ENCODE measurements around the gene TMEM217. TPM values are rescaled to one million over a fixed set of nuclear protein-coding genes. Genes with fewer than 3 reads are reported as not detected.

Gene TMEM217
- total RNA-seq, 3 donors from 2014 or later = 0.96 to 1.6 (median 1.5) TPM

GRCh38 chr6:37293426-37293825, 35.5 kb upstream of the TMEM217 start:
- H3K4me3 ChIP-seq = no peak overlapping the region
- intact Hi-C loops (cut with DNase I, micrococcal nuclease) = no loop called here
- H3K9me3 ChIP-seq = no peaks in the 10 kb centered on the region
- TF ChIP-seq, protein P1, sequence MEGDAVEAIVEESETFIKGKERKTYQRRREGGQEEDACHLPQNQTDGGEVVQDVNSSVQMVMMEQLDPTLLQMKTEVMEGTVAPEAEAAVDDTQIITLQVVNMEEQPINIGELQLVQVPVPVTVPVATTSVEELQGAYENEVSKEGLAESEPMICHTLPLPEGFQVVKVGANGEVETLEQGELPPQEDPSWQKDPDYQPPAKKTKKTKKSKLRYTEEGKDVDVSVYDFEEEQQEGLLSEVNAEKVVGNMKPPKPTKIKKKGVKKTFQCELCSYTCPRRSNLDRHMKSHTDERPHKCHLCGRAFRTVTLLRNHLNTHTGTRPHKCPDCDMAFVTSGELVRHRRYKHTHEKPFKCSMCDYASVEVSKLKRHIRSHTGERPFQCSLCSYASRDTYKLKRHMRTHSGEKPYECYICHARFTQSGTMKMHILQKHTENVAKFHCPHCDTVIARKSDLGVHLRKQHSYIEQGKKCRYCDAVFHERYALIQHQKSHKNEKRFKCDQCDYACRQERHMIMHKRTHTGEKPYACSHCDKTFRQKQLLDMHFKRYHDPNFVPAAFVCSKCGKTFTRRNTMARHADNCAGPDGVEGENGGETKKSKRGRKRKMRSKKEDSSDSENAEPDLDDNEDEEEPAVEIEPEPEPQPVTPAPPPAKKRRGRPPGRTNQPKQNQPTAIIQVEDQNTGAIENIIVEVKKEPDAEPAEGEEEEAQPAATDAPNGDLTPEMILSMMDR (IDR thresholded peaks at IDR 0.05) = no peak
- ATAC-seq (no peak), DNase-seq (no peak)
- H3K36me3 ChIP-seq (ENCODE audit: low read depth) = no peaks in the 10 kb centered on the region
- no peaks in the 10 kb centered on the region for H3K4me1 ChIP-seq (ENCODE audit: low read depth)

DNA sequence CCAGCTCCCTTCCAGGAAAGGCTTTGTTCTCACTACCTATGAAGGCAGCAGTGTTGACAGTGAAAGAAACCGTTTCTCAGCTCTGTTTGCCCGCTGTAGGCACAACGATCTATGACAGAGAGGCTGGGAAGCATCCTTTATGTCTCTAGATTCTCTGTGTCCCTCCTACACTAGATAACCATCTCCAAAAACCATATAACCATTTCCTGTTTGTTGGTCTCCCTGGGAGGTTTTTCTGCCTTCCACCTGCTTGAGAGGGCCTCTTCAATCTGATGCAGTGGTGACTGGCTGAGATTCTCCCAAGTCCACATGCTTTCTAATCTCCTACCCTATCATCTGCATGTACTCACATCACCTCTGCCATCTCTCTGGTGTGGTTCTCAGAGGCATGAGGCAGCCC, 32.0 kb upstream of the TMEM217 start:
- intact Hi-C loops (cut with DNase I, micrococcal nuclease) = no loop called here
- Histone ChIP-seq H3K36me3 (ENCODE audit: low read depth) (no peaks in the 10 kb centered on the region), H3K4me1 (ENCODE audit: low read depth) (no peaks in the 10 kb centered on the region), H3K4me3 (no peak overlapping the region), H3K9me3 (no peaks in the 10 kb centered on the region)
- TF ChIP-seq, protein P1 (IDR thresholded peaks at IDR 0.05) = no peak
- ATAC-seq (no peak), DNase-seq (no peak)

GRCh38 chr6:37288247-37288646, 30.3 kb upstream of the TMEM217 start:
- intact Hi-C loops (cut with DNase I, micrococcal nuclease) = no loop called here
- TF ChIP-seq, protein P1 (IDR thresholded peaks at IDR 0.05) = no peak

DNA sequence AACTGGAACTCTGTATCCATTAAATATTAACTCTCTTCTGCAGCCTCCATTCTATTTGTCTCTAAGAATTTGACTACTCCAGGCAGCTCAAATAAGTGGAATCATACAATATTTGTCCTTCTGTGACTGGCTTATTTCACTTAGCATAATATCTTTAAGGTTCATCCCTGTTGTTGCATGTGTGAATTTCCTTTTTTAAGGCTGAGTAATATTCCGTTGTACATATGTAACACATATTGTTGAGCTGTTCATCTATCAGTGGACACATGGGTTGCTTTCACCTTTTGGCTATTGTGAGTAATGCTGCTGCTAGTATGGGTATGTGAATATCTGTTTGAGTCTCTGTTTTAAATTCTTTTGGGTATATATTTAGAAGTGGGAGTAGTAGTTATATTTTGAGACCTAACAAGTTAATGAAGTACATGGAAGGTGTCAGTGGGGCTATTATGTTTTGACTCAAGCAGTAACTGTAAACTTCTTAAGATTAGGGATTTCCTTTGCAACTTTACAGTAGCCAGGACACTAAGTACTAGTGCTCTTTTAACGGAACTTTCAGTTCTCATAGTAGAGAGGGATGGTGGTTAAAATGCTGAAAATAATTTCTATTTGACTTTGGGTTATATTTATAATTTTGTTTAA, 29.7 kb upstream of the TMEM217 start:
- no peak for DNase-seq
- Histone ChIP-seq H3K4me3 (no peak overlapping the region), H3K36me3 (ENCODE audit: low read depth) (no peaks in the 10 kb centered on the region), H3K9me3 (no peaks in the 10 kb centered on the region), H3K4me1 (ENCODE audit: low read depth) (no peaks in the 10 kb centered on the region)
- no peak for ATAC-seq
- TF ChIP-seq, protein P1 (IDR thresholded peaks at IDR 0.05) = no peak
- intact Hi-C loops (cut with DNase I, micrococcal nuclease) = no loop called here

More at GRCh38 chr6:37288247-37288646, 30.3 kb upstream of the TMEM217 start:
- Histone ChIP-seq H3K9me3 (no peaks in the 10 kb centered on the region), H3K4me1 (ENCODE audit: low read depth) (no peaks in the 10 kb centered on the region), H3K36me3 (ENCODE audit: low read depth) (no peaks in the 10 kb centered on the region), H3K4me3 (no peak overlapping the region)
- DNase-seq (no peak), ATAC-seq (no peak)

- Histone ChIP-seq H3K4me1 (ENCODE audit: low read depth) (no peaks in the 10 kb centered on the region), H3K9me3 (no peaks in the 10 kb centered on the region), H3K4me3 (no peak overlapping the region), H3K36me3 (ENCODE audit: low read depth) (no peaks in the 10 kb centered on the region)
- ATAC-seq (no peak), DNase-seq (no peak)
- TF ChIP-seq, protein P1 (IDR thresholded peaks at IDR 0.05) = no peak
- intact Hi-C loops (cut with DNase I, micrococcal nuclease) = no loop called here
Observed at GRCh38 chr6:37285861-37286311, 27.9 kb upstream of the TMEM217 start.

Measured in mucosa of descending colon (tissue), 3 donors.